HG03045 (cell line): ENCODE measurements around the gene KCNC3.

Experiments used
- ATAC-seq: cut with Tn5 transposase; IDR thresholded peaks from one replicate; pipeline ENCODE4 v1.9.1; 2021; ENCODE audit warnings: mild to moderate bottlenecking, moderate library complexity; ENCODE audit not compliant: unreplicated experiment

Gene KCNC3

GRCh38 chr19:50328224-50328872 is 829 bp downstream of the KCNC3 start:
- peak; percentile 2 for ATAC-seq

DNA sequence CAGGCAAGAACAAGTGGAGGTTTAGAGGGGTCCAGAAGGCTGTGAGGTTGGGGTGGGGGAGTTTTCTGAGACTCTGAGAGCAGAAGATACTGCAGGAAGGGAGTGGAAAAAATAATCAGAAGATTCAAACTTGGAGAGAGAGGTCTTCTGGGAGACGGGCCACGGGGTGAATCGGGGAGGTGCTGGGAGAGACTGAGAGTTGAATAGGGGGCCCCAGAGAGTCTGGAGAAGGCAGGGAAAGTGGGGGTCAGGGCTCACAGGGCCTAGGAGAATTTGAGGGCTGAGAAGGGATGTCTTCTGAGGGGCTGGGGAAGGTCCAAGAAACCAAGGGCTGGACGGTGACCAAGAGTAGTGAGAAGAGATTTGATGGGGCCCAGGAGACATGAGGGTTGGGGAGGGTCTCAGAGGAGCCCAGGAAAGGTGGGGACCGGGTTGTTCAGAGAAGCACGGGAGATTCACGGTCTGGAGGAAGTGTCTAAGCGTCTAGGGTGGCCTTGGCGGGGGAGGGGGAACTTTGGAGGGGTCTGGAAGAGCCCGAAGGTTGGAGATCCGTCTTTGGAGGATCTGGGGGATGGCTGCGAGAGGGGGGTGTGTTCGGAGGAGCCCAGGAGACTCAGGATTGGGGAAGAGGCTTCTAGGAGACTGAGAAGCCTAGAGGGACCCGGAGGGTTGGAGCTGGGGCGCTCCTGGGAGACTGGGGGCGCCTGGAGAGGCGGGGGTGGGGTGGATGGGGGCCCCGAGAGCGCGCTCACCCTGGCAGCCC is 1.5 kb downstream of the KCNC3 start:
- no peak for ATAC-seq

- ATAC-seq, result no peak
Measured at GRCh38 chr19:50327013-50327412, 2.2 kb downstream of the KCNC3 start.

GRCh38 chr19:50326101-50326664 is 3.0 kb downstream of the KCNC3 start:
- no peak for ATAC-seq

- no peak for ATAC-seq
Measured at GRCh38 chr19:50325310-50326100, 3.7 kb downstream of the KCNC3 start.

GRCh38 chr19:50324331-50324730 is 4.8 kb downstream of the KCNC3 start:
- ATAC-seq, result no peak

DNA sequence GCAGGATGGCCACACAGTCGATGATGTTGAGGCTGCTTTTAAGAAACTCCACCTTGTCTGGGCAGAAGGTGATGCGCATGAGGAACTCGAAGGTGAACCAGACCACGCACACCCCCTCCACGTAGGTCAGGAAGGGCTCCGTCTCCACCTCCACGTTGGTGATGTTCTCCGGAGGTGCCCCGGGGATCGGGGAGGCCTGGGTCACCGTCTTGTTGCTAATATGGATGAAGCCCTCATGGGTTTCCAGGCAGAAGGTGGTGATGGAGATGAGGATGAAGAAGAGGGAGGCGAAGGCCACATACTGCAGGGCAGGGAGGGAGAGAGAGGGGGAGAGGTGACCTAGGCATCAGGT is 5.4 kb downstream of the KCNC3 start:
- no peak for ATAC-seq

- ATAC-seq, result no peak
Measured at GRCh38 chr19:50322931-50323781, 6.0 kb downstream of the KCNC3 start.

DNA sequence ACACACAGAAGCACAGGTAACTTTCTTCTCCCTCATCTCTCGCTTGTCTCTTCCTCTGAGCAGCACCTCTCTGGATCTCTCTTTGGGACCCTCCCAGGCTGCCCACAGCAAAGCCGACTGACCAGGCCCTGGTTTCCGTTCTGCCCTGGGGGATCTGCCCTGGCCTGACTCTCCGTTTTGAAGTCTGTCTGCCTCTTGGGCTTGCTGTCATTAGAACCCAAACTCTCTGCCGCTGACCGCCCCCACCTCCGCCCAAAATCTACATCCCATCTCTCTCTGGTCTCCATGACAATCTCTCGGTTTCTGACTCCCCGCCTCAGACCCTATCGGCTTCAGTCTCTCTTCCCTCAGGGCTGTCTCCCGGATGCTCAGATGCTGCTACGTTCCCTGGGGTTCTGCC is 6.9 kb downstream of the KCNC3 start:
- ATAC-seq, result no peak

DNA sequence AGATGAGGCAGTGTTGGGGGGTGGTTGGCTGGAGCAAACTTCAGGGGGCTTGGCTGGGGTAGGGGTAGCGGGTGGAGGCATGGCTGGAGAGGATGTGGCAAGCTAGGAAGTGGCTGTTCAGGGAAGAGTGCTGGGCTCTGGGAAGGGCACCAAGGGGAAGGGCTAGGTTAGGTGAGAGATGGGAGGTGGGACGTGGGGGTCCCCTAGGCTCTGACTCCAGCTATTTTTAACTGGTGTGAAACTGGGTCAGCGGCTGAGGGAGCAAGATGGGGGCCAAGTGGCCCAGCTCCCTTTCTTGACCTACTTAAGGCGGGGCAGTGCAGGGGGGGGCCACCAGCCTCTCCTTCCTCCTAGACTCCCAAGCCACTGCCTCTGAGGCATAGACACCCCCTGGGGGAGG is 7.3 kb downstream of the KCNC3 start:
- no peak for ATAC-seq

DNA sequence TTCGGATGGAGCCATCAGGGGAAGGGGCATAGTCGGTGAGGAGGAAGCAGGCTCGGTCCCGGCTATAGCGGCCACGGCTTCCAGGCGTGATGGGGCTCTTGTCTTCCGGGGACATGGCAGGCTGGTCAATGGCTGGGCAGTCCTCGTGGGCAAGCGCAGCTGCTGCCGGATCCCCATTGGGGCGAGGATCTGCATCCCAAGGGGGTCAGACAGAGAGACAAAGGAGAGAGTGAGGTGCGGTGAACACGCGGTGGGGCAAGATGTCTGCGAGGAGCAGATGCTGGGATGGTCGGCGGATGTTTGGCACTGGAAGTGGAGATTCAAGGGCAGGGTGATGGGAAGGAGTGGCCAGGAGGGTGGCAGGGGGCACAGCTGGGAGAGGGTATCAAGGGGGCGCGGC is 8.6 kb downstream of the KCNC3 start:
- no peak for ATAC-seq

DNA sequence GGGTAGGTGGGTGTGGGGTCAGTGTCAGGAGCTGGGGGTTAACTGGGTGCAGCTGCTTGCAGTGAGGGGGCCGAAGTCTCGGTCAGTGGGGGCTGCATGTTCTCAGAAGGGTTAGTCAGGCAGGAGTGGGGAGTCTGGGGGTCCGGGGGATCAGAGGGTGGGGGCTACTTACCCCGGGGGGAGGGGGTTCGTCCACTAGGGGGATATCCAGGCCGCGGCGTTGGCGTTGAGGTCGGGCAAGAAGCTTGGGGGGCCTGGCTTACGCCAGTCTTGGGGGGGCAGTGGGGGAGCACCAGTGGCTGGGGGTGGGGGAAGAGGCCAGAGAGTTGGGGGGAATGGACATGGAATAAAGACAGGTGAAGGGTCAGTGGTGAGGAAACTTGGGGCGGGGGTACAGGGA is 9.1 kb downstream of the KCNC3 start:
- ATAC-seq, result no peak

GRCh38 chr19:50319156-50319555 is 10.0 kb downstream of the KCNC3 start:
- ATAC-seq, result no peak

DNA sequence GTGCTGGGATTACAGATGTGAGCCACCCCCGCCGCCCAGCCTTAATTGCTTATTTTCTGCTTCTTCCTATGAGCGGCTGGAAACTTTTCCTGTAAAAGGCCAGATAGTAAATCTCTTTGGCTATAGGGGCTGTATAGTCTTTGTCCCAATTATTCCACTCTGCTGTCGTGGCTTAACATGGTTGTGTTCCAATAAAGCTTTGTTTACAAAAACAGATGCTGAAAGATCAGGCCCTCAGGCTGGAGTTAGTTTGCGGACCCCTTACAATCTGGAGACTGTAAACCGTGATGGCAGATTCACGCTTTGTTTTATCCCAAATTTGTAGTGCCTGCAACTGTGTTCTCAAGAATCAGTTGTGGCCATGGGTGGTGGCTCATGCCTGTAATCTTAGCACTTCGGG is 10.7 kb downstream of the KCNC3 start:
- ATAC-seq, result no peak

- ATAC-seq, result no peak
Measured at GRCh38 chr19:50317115-50317514, 12.1 kb downstream of the KCNC3 start.

DNA sequence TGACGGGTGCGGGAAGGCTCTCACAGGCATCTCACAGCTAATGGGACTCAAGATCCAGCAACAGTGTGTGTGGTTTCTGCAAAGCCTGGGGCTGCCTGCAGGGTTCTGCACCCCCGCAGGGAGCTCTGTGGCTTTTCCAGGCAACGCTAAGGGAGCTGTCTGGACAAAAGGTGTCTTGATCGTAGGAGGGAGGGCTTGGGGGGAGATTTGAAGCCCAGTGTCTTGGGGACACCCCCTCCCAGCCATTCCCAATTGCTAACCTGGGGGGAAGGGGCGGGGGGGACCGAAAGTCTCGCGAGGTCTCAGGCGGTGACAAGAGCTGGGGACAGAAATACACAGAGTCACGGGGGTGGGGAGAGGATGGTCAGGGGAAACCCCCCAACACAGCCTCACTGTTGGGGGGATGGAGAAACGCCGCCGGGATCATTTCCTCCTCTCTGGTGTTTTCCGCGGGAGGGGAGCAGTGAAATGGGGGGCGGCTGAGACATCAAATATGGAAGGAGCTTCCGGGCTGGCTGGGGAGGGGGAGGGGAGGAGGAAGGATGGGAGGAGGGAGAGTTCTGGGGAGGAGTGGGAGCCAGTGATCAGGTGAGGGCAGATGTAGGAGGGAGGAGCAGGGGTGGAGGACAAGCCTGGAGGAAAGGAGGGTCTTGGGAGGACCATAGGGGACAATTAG is 13.3 kb downstream of the KCNC3 start:
- no peak for ATAC-seq

- no peak for ATAC-seq
Measured at GRCh38 chr19:50314724-50315708, 14.2 kb downstream of the KCNC3 start.

- no peak for ATAC-seq
Measured at GRCh38 chr19:50313812-50314536, 15.2 kb downstream of the KCNC3 start.
